BLaER1 (cell line): ENCODE data around the gene PIGM.
"Not testable (repeated sequence)": the region's sequence is repeated elsewhere in the genome, so short reads cannot be mapped to it uniquely, and the experiment has no call there.

ENCODE experiments used
- H3K27ac ChIP-seq: shearing (Covaris generic); formaldehyde crosslinking; 2 replicates; pipeline ENCODE4 v1.8.1; 2022
- H3K27me3 ChIP-seq: shearing (Covaris generic); formaldehyde crosslinking; 2 replicates; pipeline ENCODE4 v1.8.1; 2022
- H3K36me3 ChIP-seq: shearing (Covaris generic); formaldehyde crosslinking; 2 replicates; pipeline ENCODE4 v1.8.1; 2022
- H3K4me1 ChIP-seq: shearing (Covaris generic); formaldehyde crosslinking; 2 replicates; pipeline ENCODE4 v1.8.1; 2022
- H3K4me2 ChIP-seq: shearing (Covaris generic); formaldehyde crosslinking; 2 replicates; pipeline ENCODE4 v1.8.1; 2022
- H3K4me3 ChIP-seq: shearing (Covaris generic); formaldehyde crosslinking; 2 replicates; pipeline ENCODE4 v1.8.1; 2022
- H3K9ac ChIP-seq: shearing (Covaris generic); formaldehyde crosslinking; 2 replicates; pipeline ENCODE4 v1.8.1; 2022
- H3K9me3 ChIP-seq: shearing (Covaris generic); formaldehyde crosslinking; 2 replicates; pipeline ENCODE4 v1.8.1; 2022
- H4K20me1 ChIP-seq: shearing (Covaris generic); formaldehyde crosslinking; 2 replicates; pipeline ENCODE4 v1.8.1; 2022
- Cebpa-rat ChIP-seq: shearing (Covaris generic); IDR thresholded peaks from 2 replicates; pipeline ENCODE4 v1.8.1; 2022

The PIGM gene

GRCh38 chr1:160061369-160062229 is 29.8 kb upstream of the PIGM start:
- Histone ChIP-seq H3K9ac (no peak overlapping the region), H3K4me1 (no peaks in the 10 kb centered on the region), H3K27me3 (no peaks in the 10 kb centered on the region), H3K36me3 (no peaks in the 10 kb centered on the region), H3K9me3 (no peaks in the 10 kb centered on the region), H3K4me2 (no peak overlapping the region), H4K20me1 (no peaks in the 10 kb centered on the region), H3K4me3 (no peak overlapping the region), H3K27ac (no peak overlapping the region)
- no peak for TF ChIP-seq Cebpa-rat

DNA sequence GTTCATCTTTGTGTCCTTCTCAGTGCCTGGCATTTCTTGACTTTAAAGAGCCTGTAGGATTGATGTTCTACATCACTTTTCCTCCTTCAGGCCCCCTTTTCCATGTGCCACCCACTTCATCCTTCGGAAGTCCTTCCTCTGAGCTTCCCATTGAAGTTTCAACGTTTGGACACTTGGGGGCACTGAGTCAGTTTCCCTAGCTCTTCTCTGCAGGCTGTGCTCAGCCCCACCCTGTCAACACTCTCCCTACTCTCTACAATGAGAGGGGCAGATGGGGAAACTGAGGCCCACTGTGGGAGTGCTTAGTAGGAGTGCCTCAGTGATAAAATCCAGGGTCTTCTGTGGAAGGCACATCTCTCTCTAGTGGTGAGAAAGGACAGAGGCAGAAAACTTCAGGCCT is 26.3 kb upstream of the PIGM start:
- Histone ChIP-seq H3K36me3 (no peaks in the 10 kb centered on the region), H3K4me1 (no peaks in the 10 kb centered on the region), H3K9me3 (no peaks in the 10 kb centered on the region), H3K4me3 (no peak overlapping the region), H3K27me3 (no peaks in the 10 kb centered on the region), H3K4me2 (no peak overlapping the region), H3K9ac (no peak overlapping the region), H4K20me1 (no peaks in the 10 kb centered on the region), H3K27ac (no peak overlapping the region)
- no peak for TF ChIP-seq Cebpa-rat

GRCh38 chr1:160056648-160057169 is 24.9 kb upstream of the PIGM start:
- H3K4me1 ChIP-seq: no peaks in the 10 kb centered on the region

GRCh38 chr1:160053548-160054365 is 22.0 kb upstream of the PIGM start:
- H3K4me3 ChIP-seq: no peak overlapping the region

More at GRCh38 chr1:160056648-160057169, 24.9 kb upstream of the PIGM start:
- no peak overlapping the region for H3K9ac ChIP-seq
- no peaks in the 10 kb centered on the region for H3K27me3 ChIP-seq
- no peak overlapping the region for H3K4me2 ChIP-seq
- no peaks in the 10 kb centered on the region for H3K36me3 ChIP-seq
- H3K4me3 ChIP-seq: no peak overlapping the region
- no peaks in the 10 kb centered on the region for H4K20me1 ChIP-seq
- no peaks in the 10 kb centered on the region for H3K9me3 ChIP-seq
- no peak for TF ChIP-seq Cebpa-rat
- no peak overlapping the region for H3K27ac ChIP-seq

DNA sequence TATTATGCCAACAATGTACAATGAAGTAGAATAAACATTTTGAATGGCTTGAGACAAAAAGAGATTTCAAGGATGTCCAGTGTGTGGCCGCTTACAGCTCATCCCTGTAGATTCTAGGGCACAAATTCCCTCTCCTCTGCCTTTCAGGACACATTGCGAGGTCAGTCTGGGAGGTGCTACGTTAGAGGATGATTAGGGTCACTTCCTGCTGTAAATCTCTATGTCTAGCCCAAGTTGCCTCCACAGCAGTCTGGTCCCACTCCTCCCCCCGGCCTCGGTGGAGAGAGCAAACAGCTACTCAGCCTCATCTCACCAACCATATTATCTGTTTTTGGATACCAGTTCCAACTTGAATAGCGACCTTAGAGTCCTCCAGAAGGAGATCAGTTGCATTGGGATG is 21.1 kb upstream of the PIGM start:
- Histone ChIP-seq H3K4me1 (no peaks in the 10 kb centered on the region), H3K4me2 (no peak overlapping the region), H4K20me1 (no peaks in the 10 kb centered on the region), H3K9me3 (no peaks in the 10 kb centered on the region), H3K9ac (no peak overlapping the region), H3K4me3 (no peak overlapping the region), H3K27ac (no peak overlapping the region), H3K27me3 (no peaks in the 10 kb centered on the region), H3K36me3 (no peaks in the 10 kb centered on the region)
- TF ChIP-seq Cebpa-rat: no peak

More at GRCh38 chr1:160053548-160054365, 22.0 kb upstream of the PIGM start:
- no peaks in the 10 kb centered on the region for H3K36me3 ChIP-seq
- H3K9me3 ChIP-seq: no peaks in the 10 kb centered on the region
- no peaks in the 10 kb centered on the region for H3K4me1 ChIP-seq
- no peaks in the 10 kb centered on the region for H4K20me1 ChIP-seq
- H3K9ac ChIP-seq: no peak overlapping the region
- no peak overlapping the region for H3K4me2 ChIP-seq
- no peaks in the 10 kb centered on the region for H3K27me3 ChIP-seq
- no peak for TF ChIP-seq Cebpa-rat
- H3K27ac ChIP-seq: no peak overlapping the region

GRCh38 chr1:160050619-160051018 is 18.8 kb upstream of the PIGM start:
- no peaks in the 10 kb centered on the region for H3K27me3 ChIP-seq
- no peaks in the 10 kb centered on the region for H3K9me3 ChIP-seq
- H3K4me3 ChIP-seq: no peak overlapping the region
- no peak overlapping the region for H3K4me2 ChIP-seq
- H4K20me1 ChIP-seq: no peaks in the 10 kb centered on the region
- no peaks in the 10 kb centered on the region for H3K36me3 ChIP-seq
- H3K27ac ChIP-seq: no peak overlapping the region
- no peak for TF ChIP-seq Cebpa-rat
- peaks cover 10% of the 10 kb centered on the region for H3K4me1 ChIP-seq
- no peak overlapping the region for H3K9ac ChIP-seq

DNA sequence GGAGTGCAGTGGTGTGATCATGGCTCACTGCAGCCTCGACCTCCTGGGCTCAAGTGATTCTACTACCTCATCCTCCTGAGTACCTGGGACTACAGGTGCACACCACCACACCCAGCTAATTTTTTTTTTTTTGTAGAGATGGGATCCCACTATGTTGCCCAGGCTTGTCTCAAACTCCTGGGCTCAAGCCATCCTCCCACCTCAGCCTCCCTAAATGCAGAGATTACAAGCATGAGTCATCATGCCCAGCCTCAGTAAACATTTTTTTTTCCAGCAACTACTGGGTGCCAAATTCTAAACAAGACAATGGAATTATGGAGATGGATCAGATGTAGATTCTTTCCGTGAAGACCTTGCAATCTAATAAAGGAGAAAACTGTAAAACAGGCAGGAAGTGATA is 18.4 kb upstream of the PIGM start:
- H3K27me3 ChIP-seq, H3K4me3 ChIP-seq, H4K20me1 ChIP-seq, H3K9me3 ChIP-seq, H3K4me2 ChIP-seq, H3K27ac ChIP-seq, H3K36me3 ChIP-seq, H3K4me1 ChIP-seq, H3K9ac ChIP-seq: not testable (repeated sequence)

DNA sequence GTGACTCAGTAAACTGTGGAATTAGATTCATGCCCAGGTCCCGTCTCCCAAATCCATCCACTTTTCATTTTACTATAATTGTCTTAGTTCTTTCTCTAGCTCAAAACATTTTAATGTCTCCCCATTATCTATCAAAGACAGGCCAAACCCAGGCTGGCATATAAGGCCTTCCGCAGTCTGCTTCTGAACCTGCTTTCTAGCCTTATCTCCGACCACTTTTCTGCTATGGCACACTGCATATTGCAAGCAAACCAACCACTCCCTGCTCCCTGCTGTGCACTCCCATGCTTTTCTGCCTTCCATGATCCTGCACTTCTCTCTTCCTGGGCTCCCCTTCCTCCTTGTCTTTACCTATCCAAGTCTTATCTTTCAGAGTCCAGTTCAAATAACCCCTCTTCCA is 17.3 kb upstream of the PIGM start:
- peaks cover 10% of the 10 kb centered on the region for H3K4me1 ChIP-seq
- H3K4me3 ChIP-seq: no peak overlapping the region
- H3K27ac ChIP-seq: no peak overlapping the region
- no peak for TF ChIP-seq Cebpa-rat
- H3K4me2 ChIP-seq: no peak overlapping the region
- no peaks in the 10 kb centered on the region for H3K36me3 ChIP-seq
- H3K27me3 ChIP-seq: no peaks in the 10 kb centered on the region
- H4K20me1 ChIP-seq: no peaks in the 10 kb centered on the region
- H3K9ac ChIP-seq: no peak overlapping the region
- H3K9me3 ChIP-seq: no peaks in the 10 kb centered on the region

DNA sequence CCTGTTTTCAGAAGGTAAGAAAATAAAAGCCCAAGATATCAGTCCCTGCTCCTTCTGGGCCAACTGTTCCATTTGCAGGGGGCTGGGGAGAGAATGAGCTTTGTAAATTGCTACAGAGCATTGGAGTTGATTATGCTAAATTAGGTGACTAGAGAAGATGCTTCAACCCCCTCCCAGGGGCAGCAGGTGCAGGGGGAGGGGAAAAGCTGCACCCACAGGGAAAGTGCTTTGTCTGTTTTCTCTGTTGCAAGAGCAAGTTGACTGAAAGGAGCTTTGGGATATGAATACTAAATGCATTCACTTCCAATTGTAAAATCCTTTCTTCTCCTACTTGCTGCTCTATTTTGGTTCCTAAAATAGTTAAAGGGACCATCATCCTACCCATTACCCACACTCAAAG is 16.5 kb upstream of the PIGM start:
- Histone ChIP-seq H3K4me3 (no peak overlapping the region), H3K4me1 (peaks cover 10% of the 10 kb centered on the region), H3K27ac (no peak overlapping the region), H3K4me2 (no peak overlapping the region), H3K9me3 (no peaks in the 10 kb centered on the region), H3K27me3 (no peaks in the 10 kb centered on the region), H3K9ac (no peak overlapping the region), H3K36me3 (no peaks in the 10 kb centered on the region), H4K20me1 (no peaks in the 10 kb centered on the region)
- TF ChIP-seq Cebpa-rat: no peak
